ENCODE measurements around the gene SIGLECL1. TPM values are rescaled to one million over a fixed set of nuclear protein-coding genes. Genes with fewer than 3 reads are reported as not detected.

The SIGLECL1 gene
- total RNA-seq, 1 donor: not detected

DNA sequence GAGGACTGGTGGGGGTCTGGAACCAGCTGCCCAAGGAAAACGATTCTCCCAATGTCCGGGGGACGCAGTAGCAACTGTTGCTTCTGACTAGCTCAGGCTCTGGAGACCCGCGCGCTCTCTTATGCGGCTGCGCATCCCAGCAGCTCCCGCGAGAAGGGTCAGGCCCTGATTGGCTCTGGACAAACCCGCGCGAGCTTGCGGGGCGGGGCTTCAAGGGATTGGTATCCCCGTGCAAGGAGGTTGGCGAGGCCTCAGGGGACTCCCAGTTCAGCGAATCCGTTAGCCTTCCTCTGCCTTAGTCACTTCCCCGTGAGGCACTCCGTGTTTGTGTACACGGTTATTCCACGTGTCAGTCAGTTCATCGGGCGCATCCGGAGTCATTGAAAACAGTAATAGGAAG, 20.2 kb downstream of the SIGLECL1 start:
- Histone ChIP-seq H3K4me1 (ENCODE audit: insufficient read depth, low read length) (peaks cover 13% of the 10 kb centered on the region), H3K27me3 (ENCODE audit: insufficient read depth, low read length) (no peaks in the 10 kb centered on the region), H3K4me3 (ENCODE audit: low read length) (no peak overlapping the region), H3K9me3 (ENCODE audit: low read depth, low read length) (no peaks in the 10 kb centered on the region)

DNA sequence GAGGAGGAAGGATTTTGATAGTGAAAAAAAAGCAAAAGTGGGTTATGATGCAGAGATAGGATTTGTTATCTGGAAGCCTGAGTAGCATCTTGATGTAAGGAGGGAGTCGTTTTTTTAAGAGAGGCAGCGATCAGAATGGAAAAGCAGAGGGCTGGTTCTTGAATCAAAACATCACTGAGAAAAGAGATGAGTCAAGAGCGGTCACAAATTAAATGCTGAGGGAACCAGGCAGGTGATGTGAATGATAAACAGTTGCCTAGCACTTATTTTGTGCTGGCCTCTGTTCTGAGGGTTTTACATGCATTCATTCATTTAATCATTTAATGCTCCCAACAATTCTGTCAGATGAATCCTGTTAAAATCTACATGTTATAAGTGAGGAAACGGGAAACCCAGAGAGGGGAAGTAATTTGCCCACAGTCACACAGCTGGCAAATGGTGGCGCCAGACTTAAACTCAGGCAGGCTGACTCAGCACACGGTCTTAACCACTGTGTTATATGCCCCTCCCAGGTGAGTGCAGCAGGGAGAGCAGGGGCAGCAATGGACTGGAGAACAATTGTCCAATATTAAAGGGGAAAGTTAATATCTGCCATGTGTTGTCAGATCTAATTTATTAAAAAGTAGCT, 21.4 kb downstream of the SIGLECL1 start:
- Histone ChIP-seq H3K4me1 (ENCODE audit: insufficient read depth, low read length) (peaks cover 13% of the 10 kb centered on the region), H3K4me3 (ENCODE audit: low read length) (no peak overlapping the region), H3K9me3 (ENCODE audit: low read depth, low read length) (no peaks in the 10 kb centered on the region), H3K27me3 (ENCODE audit: insufficient read depth, low read length) (no peaks in the 10 kb centered on the region)

DNA sequence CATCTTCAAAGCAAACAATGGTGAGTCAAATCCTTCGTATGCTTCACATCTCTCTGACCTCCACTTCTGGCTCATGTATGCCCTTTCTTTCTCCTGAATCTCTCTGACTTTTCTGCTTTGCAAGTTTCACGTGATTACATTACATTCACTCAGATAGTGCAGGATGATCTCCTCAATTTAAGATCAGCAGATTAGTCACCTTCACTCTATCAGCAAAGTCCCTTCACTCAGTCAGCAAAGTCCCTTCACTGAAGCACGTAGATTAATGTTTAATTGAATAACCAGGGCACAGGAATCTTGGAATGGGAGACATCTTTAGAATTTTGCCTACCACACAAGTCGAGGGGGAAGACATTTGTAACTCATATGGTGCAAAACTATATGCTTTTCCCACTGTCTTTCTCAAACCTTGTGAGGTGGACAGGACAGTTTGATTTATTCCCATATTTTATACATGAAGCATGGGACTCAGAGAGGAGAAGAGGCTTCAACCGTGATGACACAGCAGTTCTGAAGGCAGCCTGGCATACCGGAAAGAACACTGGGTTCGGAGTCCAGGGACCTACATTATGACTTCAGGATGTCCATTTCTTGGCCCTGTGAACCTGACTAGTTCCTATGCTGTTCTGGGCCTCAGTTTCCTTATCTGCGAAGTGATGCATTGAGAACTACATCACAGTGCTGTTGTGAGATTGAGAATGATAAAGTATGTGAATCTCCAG, 23.3 kb downstream of the SIGLECL1 start:
- Histone ChIP-seq H3K4me1 (ENCODE audit: insufficient read depth, low read length) (peaks cover 13% of the 10 kb centered on the region), H3K27me3 (ENCODE audit: insufficient read depth, low read length) (no peaks in the 10 kb centered on the region), H3K4me3 (ENCODE audit: low read length) (no peak overlapping the region)

DNA sequence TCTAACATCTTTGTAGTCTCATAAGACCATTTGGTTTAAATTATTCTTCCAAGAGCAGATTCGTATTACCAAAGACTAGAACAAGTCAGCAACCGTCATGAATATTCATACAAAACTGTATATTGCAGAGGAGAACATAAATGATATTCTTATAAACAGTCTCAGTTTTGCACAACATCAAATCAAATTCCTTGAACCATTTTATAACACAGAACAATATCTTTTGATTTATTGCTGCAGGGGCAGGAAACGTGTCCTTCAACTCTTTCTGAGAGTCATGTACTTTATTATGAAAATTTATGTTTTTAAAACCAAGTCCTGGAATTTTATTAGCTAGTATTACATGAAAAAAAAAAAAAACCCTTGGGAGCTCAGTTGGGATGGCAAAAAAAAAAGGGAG, 26.2 kb downstream of the SIGLECL1 start:
- Histone ChIP-seq H3K27me3 (ENCODE audit: insufficient read depth, low read length) (peaks cover 4% of the 10 kb centered on the region), H3K4me1 (ENCODE audit: insufficient read depth, low read length) (peaks cover 8% of the 10 kb centered on the region), H3K9me3 (ENCODE audit: low read depth, low read length) (no peaks in the 10 kb centered on the region), H3K4me3 (ENCODE audit: low read length) (no peak overlapping the region)

More for the DNA sequence above, 23.3 kb downstream of the SIGLECL1 start:
- H3K9me3 ChIP-seq (ENCODE audit: low read depth, low read length): no peaks in the 10 kb centered on the region

DNA sequence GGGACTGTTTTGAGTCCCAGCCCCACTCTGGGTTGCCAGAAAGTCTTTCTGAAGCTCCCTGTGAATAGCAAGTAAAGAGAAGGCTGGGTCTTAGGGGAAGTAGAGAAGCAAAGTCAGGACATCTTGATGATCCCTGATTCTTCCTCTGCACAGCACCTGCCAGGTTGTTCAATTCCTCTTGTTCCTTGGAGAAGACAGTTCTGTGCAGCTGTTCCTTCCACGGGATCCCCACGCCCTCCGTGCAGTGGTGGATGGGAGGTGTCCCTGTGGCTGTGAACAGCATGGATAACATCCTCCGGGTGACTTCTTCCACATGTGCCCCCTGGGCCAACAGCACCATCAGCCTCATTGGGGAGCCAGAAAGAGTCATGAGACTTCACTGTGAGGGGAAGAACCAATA, 31.5 kb downstream of the SIGLECL1 start:
- H3K4me3 ChIP-seq (ENCODE audit: low read length): no peak overlapping the region
- peaks cover 6% of the 10 kb centered on the region for H3K27me3 ChIP-seq (ENCODE audit: insufficient read depth, low read length)
- H3K9me3 ChIP-seq (ENCODE audit: low read depth, low read length): no peaks in the 10 kb centered on the region
- no peaks in the 10 kb centered on the region for H3K4me1 ChIP-seq (ENCODE audit: insufficient read depth, low read length)

DNA sequence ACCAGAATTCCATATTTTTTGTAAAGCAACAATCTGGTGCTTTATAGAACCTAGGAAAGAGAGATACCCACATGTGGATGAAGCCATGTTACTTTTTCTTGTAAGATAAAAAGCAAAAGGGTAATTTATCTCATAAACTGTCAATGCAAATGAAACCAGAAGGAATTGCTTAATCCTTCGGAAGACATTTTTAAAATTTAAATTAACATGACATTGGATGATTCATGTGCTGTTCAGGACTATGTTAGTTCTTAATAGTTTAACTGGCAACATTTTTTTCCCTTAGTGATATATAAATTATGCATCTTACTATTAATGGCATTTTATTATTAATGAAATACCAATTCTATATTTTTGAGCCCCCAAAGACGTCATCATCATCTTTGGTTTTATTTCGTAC, 34.8 kb downstream of the SIGLECL1 start:
- H3K27me3 ChIP-seq (ENCODE audit: insufficient read depth, low read length): peaks cover 4% of the 10 kb centered on the region

DNA sequence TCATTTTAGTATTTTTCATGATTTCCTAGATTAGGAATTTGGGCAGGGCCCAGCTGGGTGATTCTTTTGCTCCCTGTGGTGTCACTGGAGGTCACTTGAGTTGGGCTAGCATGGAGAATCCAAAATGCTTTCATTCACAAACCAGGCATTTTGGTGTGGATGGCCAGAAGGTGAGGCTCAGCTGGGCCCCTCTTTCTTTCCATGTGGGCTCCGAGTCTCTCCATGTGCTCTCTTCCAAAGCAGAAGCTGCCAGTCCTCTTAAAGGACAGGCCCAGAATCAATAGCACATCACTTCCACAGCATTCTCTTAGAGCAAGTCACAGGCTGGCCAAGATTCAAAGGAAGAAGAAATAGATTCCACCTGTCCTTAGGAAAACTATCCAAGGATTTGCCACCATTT, 38.8 kb downstream of the SIGLECL1 start:
- Histone ChIP-seq H3K4me1 (ENCODE audit: insufficient read depth, low read length) (no peaks in the 10 kb centered on the region), H3K27me3 (ENCODE audit: insufficient read depth, low read length) (peaks cover 2% of the 10 kb centered on the region), H3K9me3 (ENCODE audit: low read depth, low read length) (no peaks in the 10 kb centered on the region), H3K4me3 (ENCODE audit: low read length) (no peak overlapping the region)

More for the DNA sequence above, 34.8 kb downstream of the SIGLECL1 start:
- Histone ChIP-seq H3K9me3 (ENCODE audit: low read depth, low read length) (no peaks in the 10 kb centered on the region), H3K4me1 (ENCODE audit: insufficient read depth, low read length) (no peaks in the 10 kb centered on the region), H3K4me3 (ENCODE audit: low read length) (no peak overlapping the region)

DNA sequence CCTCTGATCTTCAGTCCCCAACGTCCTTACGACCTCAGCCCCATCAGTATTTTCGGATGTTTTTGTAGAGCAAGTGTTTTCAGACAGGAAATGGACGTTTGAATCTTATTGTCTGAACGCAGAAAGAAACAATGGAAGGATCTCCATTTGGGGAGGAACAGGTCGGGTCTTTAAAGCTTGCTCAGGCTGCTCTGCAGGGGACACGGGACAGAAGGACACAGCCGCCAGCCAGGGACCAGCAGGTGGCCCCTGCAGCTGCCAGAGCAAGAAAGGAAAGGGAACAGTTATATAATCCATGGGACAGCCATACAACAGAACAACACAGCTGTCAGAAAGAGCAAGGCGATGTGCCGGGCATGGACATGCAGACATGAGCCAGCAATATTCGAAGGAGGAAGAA, 42.1 kb downstream of the SIGLECL1 start:
- Histone ChIP-seq H3K27me3 (ENCODE audit: insufficient read depth, low read length) (no peaks in the 10 kb centered on the region), H3K4me3 (ENCODE audit: low read length) (no peak overlapping the region), H3K9me3 (ENCODE audit: low read depth, low read length) (no peaks in the 10 kb centered on the region), H3K4me1 (ENCODE audit: insufficient read depth, low read length) (no peaks in the 10 kb centered on the region)

DNA sequence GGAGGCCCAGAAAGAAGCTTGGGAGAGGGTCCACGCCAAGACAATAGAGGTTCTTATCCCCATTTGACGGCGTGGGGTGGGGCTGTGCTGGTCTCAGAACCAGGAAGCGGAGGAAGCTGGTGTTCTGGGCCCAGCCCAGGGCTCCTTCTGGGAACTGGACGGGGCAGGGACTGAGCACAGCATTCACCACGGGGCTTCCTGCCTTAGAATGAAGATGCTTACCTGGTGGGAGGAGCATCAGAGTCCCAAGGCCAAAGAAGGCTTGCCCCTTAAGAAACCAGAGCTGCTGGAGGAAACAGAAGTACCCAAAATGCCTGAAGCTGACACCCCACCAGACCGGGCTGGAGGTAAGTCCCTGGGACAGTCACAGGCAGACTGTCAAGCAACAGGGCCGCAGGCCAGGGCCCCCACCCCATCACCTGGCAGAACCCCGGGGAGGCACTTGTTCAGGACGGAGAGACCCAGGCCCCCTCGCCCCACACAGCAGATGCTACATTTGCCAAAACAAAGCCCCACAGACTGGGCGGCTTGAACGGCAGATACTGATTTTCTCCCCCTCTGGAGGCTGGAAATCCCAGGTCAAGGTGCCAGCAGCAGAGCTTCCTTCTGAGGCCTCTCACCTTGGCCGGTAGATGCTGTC, 42.8 kb downstream of the SIGLECL1 start:
- no peaks in the 10 kb centered on the region for H3K9me3 ChIP-seq (ENCODE audit: low read depth, low read length)
- H3K4me1 ChIP-seq (ENCODE audit: insufficient read depth, low read length): no peaks in the 10 kb centered on the region
- H3K27me3 ChIP-seq (ENCODE audit: insufficient read depth, low read length): no peaks in the 10 kb centered on the region
- no peak overlapping the region for H3K4me3 ChIP-seq (ENCODE audit: low read length)

DNA sequence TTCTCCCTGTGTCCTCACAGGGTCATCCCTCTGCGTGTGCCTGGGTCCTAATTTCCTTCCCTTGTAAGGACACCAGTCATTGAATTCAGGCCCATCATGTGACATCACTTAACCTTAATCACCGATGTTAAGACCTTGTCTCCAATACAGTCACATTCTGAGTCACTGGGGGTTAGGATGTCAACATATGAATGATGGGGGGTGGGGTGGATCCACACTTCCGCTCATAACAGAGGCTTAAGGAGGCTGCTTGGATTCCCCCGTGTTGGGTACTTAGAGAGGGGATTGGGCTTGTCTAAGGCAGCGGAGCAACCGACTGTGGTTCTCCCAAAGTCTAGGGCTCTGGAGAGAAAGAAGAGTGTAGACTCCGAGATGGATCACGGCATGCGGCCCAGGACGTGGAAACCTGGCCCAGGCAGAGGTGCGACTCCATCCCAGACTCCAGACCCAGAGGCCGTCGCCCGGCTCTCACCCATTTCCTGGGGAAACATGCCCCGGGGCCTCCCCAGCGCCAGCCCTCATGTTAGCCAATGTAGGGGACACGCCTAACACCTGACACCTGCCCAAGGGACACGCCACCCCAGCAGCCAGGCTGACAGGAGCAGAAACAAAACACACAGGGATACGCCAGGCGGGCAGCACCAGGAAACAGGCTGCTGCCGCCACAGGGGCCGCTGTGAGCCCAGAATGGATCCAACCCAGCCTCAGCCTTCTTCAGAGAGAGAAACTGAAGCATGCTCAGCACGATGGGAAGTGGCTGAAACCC, 43.5 kb downstream of the SIGLECL1 start:
- Histone ChIP-seq H3K4me1 (ENCODE audit: insufficient read depth, low read length) (no peaks in the 10 kb centered on the region), H3K9me3 (ENCODE audit: low read depth, low read length) (no peaks in the 10 kb centered on the region), H3K27me3 (ENCODE audit: insufficient read depth, low read length) (no peaks in the 10 kb centered on the region), H3K4me3 (ENCODE audit: low read length) (no peak overlapping the region)

DNA sequence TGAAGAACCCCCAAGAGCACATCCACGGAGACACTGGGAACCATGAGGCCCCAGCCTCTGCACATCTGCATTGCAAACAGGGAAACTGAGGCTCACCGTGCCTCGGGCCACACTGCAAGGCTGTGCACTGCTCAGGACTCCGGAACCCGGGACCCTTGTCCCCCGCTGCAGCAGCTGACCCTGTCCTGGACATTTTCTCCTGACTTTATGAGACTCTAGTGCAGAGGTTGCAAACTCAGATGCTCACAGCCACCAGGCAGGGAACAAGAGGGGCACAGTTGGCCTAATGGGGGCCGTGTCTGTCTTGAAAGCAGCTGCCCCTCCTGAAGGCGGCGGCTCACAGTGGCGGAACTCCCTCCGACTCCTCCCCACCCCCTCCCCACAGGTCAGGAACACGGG, 44.1 kb downstream of the SIGLECL1 start:
- Histone ChIP-seq H3K9me3 (ENCODE audit: low read depth, low read length) (no peaks in the 10 kb centered on the region), H3K27me3 (ENCODE audit: insufficient read depth, low read length) (no peaks in the 10 kb centered on the region), H3K4me1 (ENCODE audit: insufficient read depth, low read length) (no peaks in the 10 kb centered on the region), H3K4me3 (ENCODE audit: low read length) (no peak overlapping the region)

DNA sequence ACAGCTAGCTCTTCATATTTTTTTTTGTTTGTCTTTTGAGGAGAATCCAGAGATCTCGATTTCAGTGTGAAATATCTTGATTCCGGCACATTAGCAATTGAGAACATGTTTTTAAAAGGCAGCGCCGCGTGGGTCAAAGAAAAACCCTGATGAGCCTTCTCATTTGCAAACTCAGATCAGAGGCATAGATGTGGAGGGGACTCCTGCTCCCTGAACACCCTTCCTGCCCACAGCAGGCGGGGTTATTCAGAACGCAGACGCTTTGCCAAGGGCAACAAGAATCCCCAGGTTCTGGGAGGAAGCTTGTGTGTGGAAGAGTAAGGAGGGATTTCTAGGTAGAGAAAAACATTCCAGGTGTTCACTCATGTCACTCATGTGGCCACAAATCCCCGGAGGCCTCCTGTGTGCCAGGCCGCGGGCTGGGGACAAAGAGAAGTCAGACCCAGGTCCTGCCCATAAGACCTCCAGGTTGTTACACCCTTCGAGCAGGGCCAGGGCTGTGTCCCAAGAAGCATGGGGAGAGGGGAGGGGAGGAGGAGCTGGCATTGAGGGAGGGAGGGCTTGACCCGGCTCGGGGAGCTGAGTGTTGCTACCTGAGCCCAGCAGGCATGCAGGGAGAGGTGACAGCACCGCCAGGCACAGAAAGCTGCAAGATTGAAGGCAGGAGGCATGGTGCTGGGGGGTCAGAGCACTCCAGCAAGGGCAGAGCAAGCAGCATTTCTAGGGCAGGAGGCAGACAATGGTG, 44.7 kb downstream of the SIGLECL1 start:
- Histone ChIP-seq H3K9me3 (ENCODE audit: low read depth, low read length) (no peaks in the 10 kb centered on the region), H3K4me3 (ENCODE audit: low read length) (no peak overlapping the region), H3K27me3 (ENCODE audit: insufficient read depth, low read length) (no peaks in the 10 kb centered on the region), H3K4me1 (ENCODE audit: insufficient read depth, low read length) (no peaks in the 10 kb centered on the region)

DNA sequence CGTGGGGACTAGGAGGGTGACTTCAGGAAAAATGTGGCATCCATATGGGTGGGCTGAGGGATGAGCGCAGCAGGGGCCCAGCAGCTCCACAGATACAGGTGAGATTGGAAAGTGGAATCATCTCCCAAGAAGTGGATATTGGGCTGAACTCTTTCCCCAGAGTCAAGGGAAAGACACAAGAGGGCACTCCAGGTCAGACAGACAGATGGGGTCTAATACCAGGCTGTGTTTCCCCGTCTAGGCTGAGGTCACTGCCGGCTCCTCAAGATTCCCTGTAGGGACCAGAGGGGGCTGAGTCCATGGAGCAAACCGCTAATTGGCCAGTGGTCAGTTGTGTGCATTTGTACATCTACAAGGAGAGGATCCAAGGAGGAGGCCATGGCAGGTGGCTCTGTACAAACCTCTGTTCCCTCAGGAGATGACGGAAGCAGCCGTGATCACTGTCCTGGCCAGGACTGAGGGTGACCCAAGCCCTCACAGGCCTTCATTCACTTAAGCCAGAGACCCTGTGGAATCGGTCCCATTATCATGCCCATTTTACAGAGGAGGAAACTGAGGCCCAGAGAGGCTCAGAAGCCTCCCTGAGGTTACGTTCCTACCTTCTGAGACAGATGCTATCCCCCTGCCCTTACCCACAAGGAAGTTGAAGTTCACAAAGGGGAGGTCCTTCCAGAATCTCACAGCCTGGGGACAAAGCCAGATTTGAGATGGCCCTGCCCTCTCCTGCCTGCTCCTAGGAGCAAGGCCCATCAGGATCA, 45.6 kb downstream of the SIGLECL1 start:
- H3K27me3 ChIP-seq (ENCODE audit: insufficient read depth, low read length): no peaks in the 10 kb centered on the region
- H3K4me3 ChIP-seq (ENCODE audit: low read length): no peak overlapping the region
- H3K9me3 ChIP-seq (ENCODE audit: low read depth, low read length): no peaks in the 10 kb centered on the region
- H3K4me1 ChIP-seq (ENCODE audit: insufficient read depth, low read length): no peaks in the 10 kb centered on the region

DNA sequence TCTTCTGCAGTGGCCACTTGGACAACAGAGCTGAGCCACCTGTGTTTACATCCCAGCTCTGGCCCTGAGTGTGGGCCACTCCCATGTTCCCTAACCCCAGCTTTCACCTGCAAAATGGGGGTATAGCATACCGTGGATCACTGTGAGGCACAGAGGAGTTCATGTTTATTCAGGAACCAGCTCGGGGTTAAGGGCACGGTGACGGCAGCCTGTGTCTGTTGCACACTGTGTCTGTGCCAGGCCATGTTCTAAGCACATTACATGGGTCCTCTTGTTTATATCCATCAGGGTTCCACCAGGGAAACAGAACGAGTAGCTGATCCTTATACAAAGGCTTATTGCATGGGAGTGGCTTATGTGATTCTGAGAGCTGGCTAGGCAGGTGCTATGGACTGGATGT, 46.5 kb downstream of the SIGLECL1 start:
- Histone ChIP-seq H3K27me3 (ENCODE audit: insufficient read depth, low read length) (no peaks in the 10 kb centered on the region), H3K4me3 (ENCODE audit: low read length) (no peak overlapping the region), H3K4me1 (ENCODE audit: insufficient read depth, low read length) (no peaks in the 10 kb centered on the region), H3K9me3 (ENCODE audit: low read depth, low read length) (no peaks in the 10 kb centered on the region)
